Astrocyte (in vitro differentiated cells and primary cell): ENCODE measurements around the gene MVP. TPM values are rescaled to one million over a fixed set of nuclear protein-coding genes. Genes with fewer than 3 reads are reported as not detected.

Experiments
- DNase-seq: peaks from one replicate; pipeline ENCODE4 v3.0.0-alpha.2; 2010; ENCODE audit warnings: low read depth
- FAIRE-seq: peaks from 2 replicates; lab custom pipeline; 2011; peaks lifted over from hg19 to GRCh38; lab: Jason Lieb, UNC
- H2AFZ ChIP-seq: 2 replicates; pipeline ENCODE4 v1.6.0; 2012; ENCODE audit warnings: low read depth, low read length, inconsistent platforms
- H3K27ac ChIP-seq: 2 replicates; pipeline ENCODE4 v1.5.1; 2011; ENCODE audit warnings: low read depth, low read length, inconsistent platforms
- H3K27me3 ChIP-seq: 2 replicates; pipeline ENCODE4 v1.6.0; 2011; ENCODE audit warnings: low read length, inconsistent platforms; ENCODE audit not compliant: insufficient read depth
- H3K36me3 ChIP-seq: 2 replicates; pipeline ENCODE4 v1.5.1; 2011; ENCODE audit warnings: low read length, inconsistent platforms; ENCODE audit not compliant: insufficient read depth
- H3K4me1 ChIP-seq: 2 replicates; pipeline ENCODE4 v1.5.1; 2011; ENCODE audit warnings: low read length, inconsistent platforms; ENCODE audit not compliant: insufficient read depth
- H3K4me2 ChIP-seq: 2 replicates; pipeline ENCODE4 v1.6.0; 2012; ENCODE audit warnings: low read length, inconsistent platforms
- H3K4me3 ChIP-seq: 2 replicates; pipeline ENCODE4 v1.5.1; 2011; ENCODE audit warnings: low read depth, mild to moderate bottlenecking, low read length, inconsistent platforms; ENCODE audit not compliant: insufficient read depth
- H3K79me2 ChIP-seq: 2 replicates; pipeline ENCODE4 v1.6.0; 2012; ENCODE audit warnings: mild to moderate bottlenecking, low read length, inconsistent platforms; ENCODE audit not compliant: insufficient read depth
- H3K9ac ChIP-seq: 2 replicates; pipeline ENCODE4 v1.6.0; 2012; ENCODE audit warnings: mild to moderate bottlenecking, low read length, inconsistent platforms
- H3K9me3 ChIP-seq: 2 replicates; pipeline ENCODE4 v1.5.1; 2012; ENCODE audit warnings: low read depth, mild to moderate bottlenecking, low read length, inconsistent platforms; ENCODE audit not compliant: insufficient read depth
- H4K20me1 ChIP-seq: 2 replicates; pipeline ENCODE4 v1.6.0; 2012; ENCODE audit warnings: low read length, inconsistent platforms; ENCODE audit not compliant: insufficient read depth
- H3K27ac Mint-ChIP-seq: one replicate; pipeline ENCODE4 v1.8.0; 2021; ENCODE audit warnings: mild to moderate bottlenecking, mixed read lengths; ENCODE audit not compliant: unreplicated experiment
- H3K27me3 Mint-ChIP-seq: one replicate; pipeline ENCODE4 v1.8.0; 2021; ENCODE audit warnings: low read depth, mixed read lengths; ENCODE audit not compliant: unreplicated experiment
- H3K36me3 Mint-ChIP-seq: one replicate; pipeline ENCODE4 v1.8.0; 2021; ENCODE audit warnings: low read depth, mixed read lengths; ENCODE audit not compliant: unreplicated experiment
- H3K4me1 Mint-ChIP-seq: one replicate; pipeline ENCODE4 v1.8.0; 2021; ENCODE audit warnings: low read depth, mixed read lengths; ENCODE audit not compliant: unreplicated experiment
- H3K4me3 Mint-ChIP-seq: one replicate; pipeline ENCODE4 v1.8.0; 2021; ENCODE audit warnings: mild to moderate bottlenecking, moderate library complexity, mixed read lengths; ENCODE audit not compliant: unreplicated experiment
- H3K9me3 Mint-ChIP-seq: one replicate; pipeline ENCODE4 v1.8.0; 2021; ENCODE audit warnings: mild to moderate bottlenecking, mixed read lengths; ENCODE audit not compliant: unreplicated experiment
- CTCF ChIP-seq: IDR thresholded peaks from 2 replicates; pipeline ENCODE4 v1.5.1; 2011; ENCODE audit warnings: low read depth, mild to moderate bottlenecking, inconsistent platforms, low read length, moderate library complexity; ENCODE audit not compliant: insufficient read depth
- EZH2 ChIP-seq: IDR thresholded peaks from 2 replicates; pipeline ENCODE4 v1.6.1; 2012; ENCODE audit warnings: mild to moderate bottlenecking, low read length, inconsistent platforms; ENCODE audit not compliant: insufficient read depth
- total RNA-seq: library from RNA; stranded (reverse); gene quantifications from 2 replicates; pipeline ENCODE4 v1.2.1, GENCODE V29; 2021

Gene MVP
- total RNA-seq, 1 donor from 2014 or later = 38.7 TPM

GRCh38 chr16:29852654-29853053 lies 32.4 kb downstream of the MVP start:
- H3K27ac Mint-ChIP-seq = no peak overlapping the region
- Histone ChIP-seq H3K36me3 (peaks cover 5% of the 10 kb centered on the region), H2AFZ (no peak overlapping the region), H3K9ac (no peak overlapping the region), H4K20me1 (peaks cover 12% of the 10 kb centered on the region), H3K79me2 (no peaks in the 10 kb centered on the region), H3K4me2 (no peak overlapping the region), H3K4me1 (peaks cover 3% of the 10 kb centered on the region), H3K27ac (no peak overlapping the region), H3K4me3 (no peak overlapping the region), H3K27me3 (no peaks in the 10 kb centered on the region), H3K9me3 (no peaks in the 10 kb centered on the region)
- FAIRE-seq (no peak), DNase-seq (peak; percentile 22)
- H3K4me3 Mint-ChIP-seq = no peak overlapping the region
- H3K9me3 Mint-ChIP-seq = no peaks in the 10 kb centered on the region
- peaks cover 8% of the 10 kb centered on the region for H3K4me1 Mint-ChIP-seq
- H3K36me3 Mint-ChIP-seq = peaks cover 2% of the 10 kb centered on the region
- H3K27me3 Mint-ChIP-seq = no peaks in the 10 kb centered on the region
- no peak for TF ChIP-seq EZH2
- TF ChIP-seq CTCF = no peak

GRCh38 chr16:29854520-29855100 lies 34.3 kb downstream of the MVP start:
- Mint-ChIP-seq H3K36me3 (peaks cover 5% of the 10 kb centered on the region), H3K4me3 (no peak overlapping the region), H3K27me3 (no peaks in the 10 kb centered on the region), H3K9me3 (no peaks in the 10 kb centered on the region), H3K4me1 (peaks cover 4% of the 10 kb centered on the region), H3K27ac (no peak overlapping the region)
- Histone ChIP-seq H3K4me3 (no peak overlapping the region), H3K4me2 (no peak overlapping the region), H3K9ac (no peak overlapping the region), H3K79me2 (no peaks in the 10 kb centered on the region), H2AFZ (no peak overlapping the region), H4K20me1 (peaks cover 3% of the 10 kb centered on the region), H3K27ac (no peak overlapping the region), H3K36me3 (peaks cover 10% of the 10 kb centered on the region), H3K4me1 (peaks cover 3% of the 10 kb centered on the region), H3K27me3 (no peaks in the 10 kb centered on the region), H3K9me3 (no peaks in the 10 kb centered on the region)
- no peak for TF ChIP-seq EZH2
- TF ChIP-seq CTCF = no peak
- DNase-seq (no peak), FAIRE-seq (no peak)

DNA sequence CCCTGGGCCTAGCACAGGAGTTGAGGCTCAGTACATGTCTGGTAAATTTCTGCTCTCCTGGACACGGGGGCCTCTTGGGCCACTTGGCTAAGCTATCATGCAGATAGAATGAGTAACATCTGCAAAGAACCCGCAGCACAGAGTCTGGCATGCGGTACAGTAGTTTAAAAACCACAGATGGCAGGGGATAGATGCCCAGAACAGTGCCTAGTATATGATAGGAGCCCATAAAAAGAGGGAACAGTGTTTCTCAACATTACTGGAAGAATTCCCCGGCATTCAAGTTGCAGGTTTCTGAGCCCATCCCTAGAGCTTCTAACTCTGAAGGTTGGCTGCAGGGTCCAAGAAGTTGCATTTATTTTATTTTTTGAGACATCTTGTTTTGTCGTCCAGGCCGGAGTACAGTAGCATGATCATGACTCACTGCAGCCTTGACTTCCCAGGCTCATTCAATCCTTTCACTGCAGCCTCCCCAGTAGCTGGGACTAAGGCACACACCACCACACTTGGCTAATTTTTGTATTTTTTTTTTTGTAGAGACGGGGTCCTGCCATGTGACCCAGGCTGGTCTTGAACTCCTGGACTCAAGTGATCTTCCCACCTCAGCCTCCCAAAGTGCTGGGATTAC lies 37.0 kb downstream of the MVP start:
- FAIRE-seq (no peak), DNase-seq (peak; percentile 61)
- H3K4me3 Mint-ChIP-seq = no peak overlapping the region
- Histone ChIP-seq H2AFZ (no peak overlapping the region), H3K9me3 (no peaks in the 10 kb centered on the region), H3K79me2 (peaks cover 9% of the 10 kb centered on the region), H3K4me2 (no peak overlapping the region), H3K27me3 (no peaks in the 10 kb centered on the region), H3K27ac (no peak overlapping the region), H3K36me3 (peaks cover 14% of the 10 kb centered on the region), H3K4me3 (no peak overlapping the region), H3K4me1 (peaks cover 7% of the 10 kb centered on the region), H3K9ac (peak overlapping the region; percentile 5), H4K20me1 (peaks cover 3% of the 10 kb centered on the region)
- peak overlapping the region; percentile 66 for H3K27ac Mint-ChIP-seq
- no peaks in the 10 kb centered on the region for H3K27me3 Mint-ChIP-seq
- H3K9me3 Mint-ChIP-seq = no peaks in the 10 kb centered on the region
- TF ChIP-seq CTCF (no peak), EZH2 (no peak)
- peaks cover 14% of the 10 kb centered on the region for H3K36me3 Mint-ChIP-seq
- peaks cover 7% of the 10 kb centered on the region for H3K4me1 Mint-ChIP-seq
